Ovary (tissue), 3 donors: ENCODE measurements around the gene C2CD3.

Source experiments
- CTCF ChIP-seq, 3 donors: fragments of 450-650 bp in 2 of 3; fragments of 200-600 bp in 1 of 3; IDR thresholded peaks; one replicate each; pipeline versions ENCODE4 v1.5.1 to v1.8.0; 2016 to 2022; ENCODE audit warnings: antibody characterized with exemption in 3 of 3, mild to moderate bottlenecking in 1 of 3
- POLR2A ChIP-seq: fragments of 450-650 bp; IDR thresholded peaks from one replicate; pipeline ENCODE4 v1.6.1; 2017; ENCODE audit warnings: antibody characterized with exemption, mild to moderate bottlenecking, moderate library complexity
- donor health status: DM: no; HTN: no; CAD: no.

- no peak for TF ChIP-seq CTCF (IDR thresholded peaks at IDR 0.05)
- TF ChIP-seq POLR2A, result no peak
These were observed 165.8 kb downstream of the C2CD3 start for GRCh38 chr11:74004759-74005615.
